SU-DHL-6 (cell line): ENCODE data around the gene RNF135.
"Not testable (repeated sequence)": the region's sequence is repeated elsewhere in the genome, so short reads cannot be mapped to it uniquely, and the experiment has no call there.

Experiments used
- H2AFZ ChIP-seq: fragments of 200-600 bp; sonication (generic); 2 replicates; pipeline ENCODE4 v1.6.1; 2014; ENCODE audit warnings: low read depth, mild to moderate bottlenecking, moderate library complexity, mixed read lengths, antibody characterized with exemption, low read length; ENCODE audit not compliant: severe bottlenecking
- H3F3A ChIP-seq: fragments of 200-600 bp; shearing (Covaris generic); 2 replicates; pipeline ENCODE4 v1.6.0; 2016; ENCODE audit warnings: antibody characterized with exemption, mild to moderate bottlenecking; ENCODE audit not compliant: insufficient read depth
- H3K27ac ChIP-seq: fragments of 200-600 bp; sonication (generic); 2 replicates; pipeline ENCODE4 v1.5.1; 2016; ENCODE audit warnings: low read depth, mild to moderate bottlenecking, low read length, moderate library complexity, mixed read lengths
- H3K27me3 ChIP-seq: fragments of 200-600 bp; sonication (generic), shearing (Covaris generic); 2 replicates; pipeline ENCODE4 v1.6.0; 2014; ENCODE audit warnings: mild to moderate bottlenecking, low read length
- H3K36me3 ChIP-seq: fragments of 200-600 bp; sonication (generic); 2 replicates; pipeline ENCODE4 v1.6.1; 2014; ENCODE audit warnings: mild to moderate bottlenecking, low read length, mixed read lengths
- H3K4me2 ChIP-seq: fragments of 300-600, 200-600 bp; shearing (Covaris generic), sonication (generic); 2 replicates; pipeline ENCODE4 v1.6.0; 2014; ENCODE audit warnings: low read length, low read depth, mild to moderate bottlenecking; ENCODE audit not compliant: poor library complexity, severe bottlenecking
- H3K4me3 ChIP-seq: fragments of 200-600 bp; sonication (generic); 2 replicates; pipeline ENCODE4 v1.5.1; 2014; ENCODE audit warnings: antibody characterized with exemption, low read length, mild to moderate bottlenecking, mixed read lengths; ENCODE audit not compliant: insufficient read depth, poor library complexity, severe bottlenecking
- H3K79me2 ChIP-seq: fragments of 200-600 bp; sonication (generic); 2 replicates; pipeline ENCODE4 v1.6.1; 2014; ENCODE audit warnings: mild to moderate bottlenecking, low read length, moderate library complexity; ENCODE audit not compliant: insufficient read depth
- H3K9ac ChIP-seq: fragments of 200-600 bp; sonication (generic); 2 replicates; pipeline ENCODE4 v1.7.0; 2014; ENCODE audit warnings: mild to moderate bottlenecking, low read length
- H3K9me2 ChIP-seq: fragments of 200-600 bp; sonication (generic); replicated peaks from 2 replicates; pipeline ENCODE4 v1.6.1; 2014; ENCODE audit warnings: low read length; ENCODE audit not compliant: insufficient read depth
- H3K9me3 ChIP-seq: fragments of 200-600 bp; sonication (generic); 2 replicates; pipeline ENCODE4 v1.6.1; 2014; ENCODE audit warnings: low read length, mixed read lengths; ENCODE audit not compliant: insufficient read depth
- H4K20me1 ChIP-seq: fragments of 200-600 bp; sonication (generic); 2 replicates; pipeline ENCODE4 v1.6.1; 2014; ENCODE audit warnings: low read depth, mild to moderate bottlenecking, antibody characterized with exemption, low read length, moderate library complexity, mixed read lengths
- CTCF ChIP-seq: fragments of 200-600 bp; sonication (generic); IDR thresholded peaks from one replicate; pipeline ENCODE4 v1.5.1; 2017; ENCODE audit warnings: antibody characterized with exemption, mild to moderate bottlenecking, low read length, moderate library complexity; ENCODE audit not compliant: insufficient read depth, poor library complexity, severe bottlenecking
- EZH2phosphoT487 ChIP-seq: fragments of 200-600 bp; sonication (generic), shearing (Covaris generic); conservative IDR thresholded peaks from 2 replicates; pipeline ENCODE4 v1.6.1; 2018; ENCODE audit warnings: mild to moderate bottlenecking, antibody characterized with exemption, low read length, moderate library complexity, mixed read lengths

RNF135 gene

GRCh38 chr17:31013844-31014243, 43.0 kb downstream of the RNF135 start:
- H3F3A ChIP-seq = no peaks in the 10 kb centered on the region; the same call in 1 of the 2 replicates
- TF ChIP-seq CTCF (no peak), EZH2phosphoT487 (no peak)
- H2AFZ ChIP-seq = no peak overlapping the region
- no peaks in the 10 kb centered on the region for H3K9me3 ChIP-seq
- no peaks in the 10 kb centered on the region for H3K27me3 ChIP-seq
- no peaks in the 10 kb centered on the region for H4K20me1 ChIP-seq
- H3K36me3 ChIP-seq = no peaks in the 10 kb centered on the region
- no peak overlapping the region for H3K4me3 ChIP-seq
- H3K79me2 ChIP-seq = no peaks in the 10 kb centered on the region
- no peak overlapping the region for H3K27ac ChIP-seq
- H3K4me2 ChIP-seq = no peak overlapping the region
- no peaks in the 10 kb centered on the region for H3K9me2 ChIP-seq
- no peak overlapping the region for H3K9ac ChIP-seq

DNA sequence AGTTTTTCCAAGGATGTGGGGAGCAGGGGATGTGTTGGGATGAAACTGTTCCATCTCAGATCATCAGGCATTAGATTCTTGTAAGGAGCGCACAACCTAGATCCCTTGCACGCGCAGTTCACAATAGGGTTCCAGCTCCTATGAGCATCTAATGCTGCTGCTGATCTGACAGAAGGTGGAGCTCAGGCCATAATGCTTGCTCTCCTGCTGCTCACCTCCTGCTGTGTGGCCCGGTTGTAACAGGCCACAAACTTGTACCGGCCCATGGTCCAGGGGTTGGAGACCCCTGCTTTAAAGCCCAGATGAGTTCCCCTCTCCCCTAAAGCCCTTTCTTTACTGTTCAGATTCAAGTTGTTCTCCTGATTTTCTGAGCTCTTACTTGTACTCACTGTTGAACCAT, 44.8 kb downstream of the RNF135 start:
- Histone ChIP-seq H3K36me3 (no peaks in the 10 kb centered on the region), H3K4me3 (no peak overlapping the region), H2AFZ (no peak overlapping the region), H3F3A (no peaks in the 10 kb centered on the region; the same call in 1 of the 2 replicates), H3K27me3 (no peaks in the 10 kb centered on the region), H3K9me3 (no peaks in the 10 kb centered on the region), H3K27ac (no peak overlapping the region), H3K9me2 (no peaks in the 10 kb centered on the region), H4K20me1 (no peaks in the 10 kb centered on the region), H3K4me2 (no peak overlapping the region), H3K9ac (no peak overlapping the region), H3K79me2 (no peaks in the 10 kb centered on the region)
- TF ChIP-seq CTCF (no peak), EZH2phosphoT487 (no peak)

DNA sequence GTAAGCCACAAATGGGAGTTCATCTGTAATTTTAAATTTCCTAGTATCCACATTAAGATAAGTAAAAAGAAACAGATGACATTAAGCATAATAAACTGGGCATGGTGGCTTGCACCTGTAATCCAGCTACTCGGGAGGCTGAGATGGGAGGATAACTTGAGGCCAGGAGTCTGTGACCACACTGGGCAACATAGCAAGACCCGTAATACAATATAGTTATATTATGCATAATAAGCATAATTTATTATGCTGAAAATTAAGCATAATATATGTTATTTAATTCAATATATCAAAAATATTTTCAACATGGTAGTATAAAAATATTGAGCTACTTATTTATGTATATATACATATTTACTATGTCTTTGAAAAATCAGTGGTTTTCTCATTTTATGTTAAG, 48.2 kb downstream of the RNF135 start:
- Histone ChIP-seq H3K27me3 (no peaks in the 10 kb centered on the region), H3K9me3 (no peaks in the 10 kb centered on the region), H4K20me1 (no peaks in the 10 kb centered on the region), H3K9me2 (no peaks in the 10 kb centered on the region), H2AFZ (no peak overlapping the region), H3K9ac (no peak overlapping the region), H3K27ac (no peak overlapping the region), H3K36me3 (no peaks in the 10 kb centered on the region), H3F3A (no peaks in the 10 kb centered on the region; the same call in 1 of the 2 replicates), H3K4me2 (no peak overlapping the region), H3K4me3 (no peak overlapping the region), H3K79me2 (no peaks in the 10 kb centered on the region)
- TF ChIP-seq CTCF (no peak), EZH2phosphoT487 (no peak)

- H3K9ac ChIP-seq, H3K27ac ChIP-seq, H2AFZ ChIP-seq, H3K27me3 ChIP-seq, H3K36me3 ChIP-seq, H3K79me2 ChIP-seq, H3K9me3 ChIP-seq, H3K4me3 ChIP-seq, H4K20me1 ChIP-seq, H3F3A ChIP-seq, H3K4me2 ChIP-seq, H3K9me2 ChIP-seq: not testable (repeated sequence)
Measured at GRCh38 chr17:31023171-31023570, 52.3 kb downstream of the RNF135 start.
